NCI-H1694 treated with DMSO at 0.1 percent for 48 hours (cell line): Measurements from ENCODE around the gene SOWAHB.

Experiments
- DNase-seq: peaks from one replicate; lab custom pipeline; 2025; lab: John Stamatoyannopoulos, UW

SOWAHB gene

DNA sequence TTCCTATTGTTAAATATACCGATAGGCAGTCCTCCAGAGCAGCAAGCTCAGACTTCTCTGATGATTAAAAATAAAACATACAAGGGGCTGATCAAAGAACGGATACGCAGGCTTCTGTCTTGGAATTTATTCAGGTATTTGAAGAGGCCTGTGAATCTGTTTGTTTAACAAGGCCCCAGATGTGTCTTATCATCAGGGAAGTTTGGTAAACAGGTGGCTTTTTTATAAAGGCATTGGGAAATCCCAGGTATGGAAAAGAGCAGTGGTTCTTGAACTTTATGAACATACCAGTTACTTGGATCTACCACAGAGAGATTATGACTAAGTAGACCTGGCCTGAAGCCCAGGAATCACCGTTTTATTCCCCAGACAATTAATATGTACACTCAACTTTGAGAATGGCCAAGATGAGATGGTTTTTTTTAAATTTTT, 47.9 kb downstream of the SOWAHB start:
- no peak for DNase-seq
